ENCODE data around the gene AKT2.

The AKT2 gene

DNA sequence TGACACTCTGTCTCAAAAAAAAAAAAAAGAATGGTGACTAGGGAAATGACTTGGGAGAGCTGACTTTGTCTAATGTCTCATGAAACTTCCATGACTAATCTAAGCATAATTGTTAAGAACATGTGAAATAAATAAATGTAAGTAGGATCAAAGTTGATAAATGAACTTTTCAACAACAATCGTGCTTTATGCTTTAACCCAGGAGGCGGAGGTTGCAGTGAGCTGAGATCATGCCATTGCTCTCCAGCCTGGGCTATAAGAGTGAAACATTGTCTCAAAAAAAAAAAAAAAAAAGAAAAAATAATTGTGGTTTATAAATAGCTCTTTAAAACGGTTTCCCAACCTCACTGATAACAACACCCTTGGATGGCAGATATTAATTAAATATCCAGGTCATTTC is 12.9 kb upstream of the AKT2 start:
- no peak for DNase-seq

DNA sequence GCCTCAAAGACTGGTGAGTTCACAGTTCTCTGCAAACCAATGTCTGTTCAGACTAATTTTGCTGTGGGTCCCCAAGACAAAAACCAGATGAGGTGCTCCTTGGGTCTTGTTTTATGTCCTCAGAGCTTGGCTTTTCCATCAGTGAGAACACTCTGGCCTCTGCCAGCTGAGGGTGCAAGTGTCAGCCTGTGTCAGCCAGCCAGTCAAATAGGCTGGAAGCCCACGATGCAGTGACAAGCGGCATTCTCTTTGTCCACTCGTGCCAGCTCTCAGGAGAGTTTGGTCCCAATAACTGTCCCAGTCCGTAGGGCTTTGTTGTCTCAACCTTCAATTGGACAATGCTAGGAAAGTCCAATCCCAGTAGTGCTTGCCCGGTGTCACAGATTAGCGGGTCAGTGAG is 9.4 kb upstream of the AKT2 start:
- no peak for DNase-seq

DNA sequence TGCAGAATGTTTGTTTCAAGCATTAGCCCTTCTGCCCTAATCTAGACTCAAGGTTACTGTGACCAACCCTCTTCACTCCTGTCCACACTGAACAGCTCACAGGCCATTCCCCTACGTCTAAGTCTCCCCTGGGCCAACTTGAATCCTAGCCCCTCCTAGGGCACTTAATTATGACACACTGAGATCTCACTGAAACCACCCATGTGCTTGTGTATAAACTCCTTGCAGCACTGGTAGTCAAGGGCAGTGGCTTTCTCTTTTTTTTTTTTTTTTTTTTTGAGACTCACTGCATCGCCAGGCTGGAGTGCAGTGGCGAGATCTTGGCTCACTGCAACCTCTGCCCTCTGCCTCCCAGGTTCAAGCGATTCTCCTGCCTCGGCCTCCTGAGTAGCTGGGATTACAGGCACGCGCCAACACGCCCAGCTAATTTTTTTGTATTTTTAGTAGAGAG is 1.9 kb upstream of the AKT2 start:
- DNase-seq, result no peak

- DNase-seq, result no peak
These were observed 1.3 kb upstream of the AKT2 start for GRCh38 chr19:40286235-40286970.

DNA sequence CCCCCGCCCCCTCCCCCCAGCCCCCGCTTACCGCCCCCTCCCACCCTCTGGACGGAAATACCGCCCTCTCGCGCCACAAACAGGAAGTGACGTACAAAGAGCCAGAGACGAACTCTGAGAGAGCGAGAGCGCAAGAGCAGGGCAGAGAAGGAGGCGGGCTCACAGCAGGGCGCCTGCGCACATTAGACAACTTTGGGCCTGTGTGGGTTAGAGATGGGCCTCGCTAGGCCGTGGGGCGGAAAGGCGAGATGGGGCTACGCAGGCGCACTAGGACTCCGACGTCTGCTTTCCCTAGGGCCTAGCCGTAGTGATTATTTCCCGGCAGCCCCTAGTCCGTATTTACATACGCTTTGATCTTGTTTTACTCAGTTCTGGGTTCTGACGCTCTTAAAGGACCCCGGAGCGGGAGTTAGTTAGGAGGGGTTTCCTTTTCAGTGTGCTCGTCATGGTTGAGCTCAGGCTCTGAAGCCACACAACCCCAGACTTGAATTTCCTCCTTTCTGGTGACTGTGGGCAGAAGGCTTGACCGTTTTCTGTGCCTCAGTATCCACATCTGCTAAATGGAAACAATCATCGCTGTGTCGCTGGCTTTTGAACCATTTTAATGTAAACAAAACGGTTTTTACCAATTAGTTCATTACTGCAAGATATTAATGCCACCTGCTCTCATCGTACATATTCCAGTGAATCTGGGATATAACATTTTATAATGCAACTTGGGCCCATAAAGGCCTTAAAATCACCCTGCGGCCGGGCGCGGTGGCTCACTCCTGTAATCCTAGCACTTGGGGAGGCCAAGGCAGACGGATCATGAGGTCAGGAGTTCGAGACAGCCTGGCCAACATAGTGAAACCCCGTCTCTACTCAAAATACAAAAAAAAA is 449 bp upstream of the AKT2 start:
- peak; percentile 100 for DNase-seq

GRCh38 chr19:40284251-40284500 is 969 bp downstream of the AKT2 start:
- DNase-seq, result no peak

GRCh38 chr19:40283414-40284250 is 1.5 kb downstream of the AKT2 start:
- peak in 1 of 2 experiments; percentile 43 for DNase-seq

- no peak for DNase-seq
These were observed 2.2 kb downstream of the AKT2 start for GRCh38 chr19:40282920-40283319.

- DNase-seq, result no peak
These were observed 3.0 kb downstream of the AKT2 start for GRCh38 chr19:40282209-40282580.

- DNase-seq, result no peak
These were observed 3.5 kb downstream of the AKT2 start for GRCh38 chr19:40281381-40282208.

DNA sequence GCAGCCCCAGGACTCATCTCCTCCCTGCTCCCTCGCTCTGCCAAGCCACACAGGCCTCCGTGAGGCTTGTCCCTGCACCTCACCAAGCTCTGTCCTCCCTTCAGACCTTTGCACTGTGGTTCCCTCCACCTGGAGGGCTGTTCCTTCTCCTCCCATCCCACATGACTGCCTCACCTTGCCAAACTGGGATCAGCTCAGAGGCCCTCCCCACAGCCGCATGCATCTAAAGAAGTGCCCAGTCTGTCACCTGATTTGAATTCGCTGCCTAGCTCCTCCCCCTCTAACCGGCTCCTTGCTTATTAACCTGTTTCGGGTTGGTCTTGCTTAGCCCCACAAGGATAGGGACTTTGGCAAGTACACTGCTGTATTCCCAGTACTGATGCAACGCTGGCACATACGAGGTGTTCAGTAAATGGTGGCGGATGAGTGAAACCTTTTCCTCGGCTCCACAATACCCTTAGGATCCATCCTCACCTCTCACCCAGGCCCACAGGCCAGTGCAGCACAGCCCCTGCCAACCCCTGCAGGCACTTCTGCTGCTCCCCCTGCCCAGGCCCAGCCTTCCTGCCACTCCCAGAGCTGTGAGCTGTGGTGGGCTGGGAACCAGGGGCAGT is 4.4 kb downstream of the AKT2 start:
- DNase-seq, result peak; percentile 60 to 81

GRCh38 chr19:40279761-40280607 is 5.2 kb downstream of the AKT2 start:
- no peak for DNase-seq

DNA sequence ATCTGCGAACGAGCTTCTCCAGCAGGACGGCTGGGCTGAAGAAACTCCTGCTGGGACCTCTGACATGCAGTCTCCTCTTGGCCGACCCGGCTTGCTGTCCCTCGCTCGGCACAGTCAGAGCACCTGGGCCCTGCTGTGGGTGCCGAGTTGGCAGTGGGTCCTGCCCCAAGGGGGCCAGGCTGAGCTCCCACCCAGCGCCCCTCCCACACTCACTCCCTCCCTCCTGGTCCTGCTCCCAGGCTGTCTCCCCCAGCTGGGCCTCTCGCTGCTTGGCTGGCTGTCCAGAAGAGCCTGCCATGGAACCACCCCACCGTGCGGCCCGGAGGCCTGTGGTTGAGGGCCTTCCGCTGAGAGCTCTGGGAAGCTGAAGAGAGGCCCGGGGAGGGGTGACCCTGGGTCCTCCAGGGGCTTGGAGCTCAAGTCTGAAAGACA is 6.0 kb downstream of the AKT2 start:
- DNase-seq, result no peak

DNA sequence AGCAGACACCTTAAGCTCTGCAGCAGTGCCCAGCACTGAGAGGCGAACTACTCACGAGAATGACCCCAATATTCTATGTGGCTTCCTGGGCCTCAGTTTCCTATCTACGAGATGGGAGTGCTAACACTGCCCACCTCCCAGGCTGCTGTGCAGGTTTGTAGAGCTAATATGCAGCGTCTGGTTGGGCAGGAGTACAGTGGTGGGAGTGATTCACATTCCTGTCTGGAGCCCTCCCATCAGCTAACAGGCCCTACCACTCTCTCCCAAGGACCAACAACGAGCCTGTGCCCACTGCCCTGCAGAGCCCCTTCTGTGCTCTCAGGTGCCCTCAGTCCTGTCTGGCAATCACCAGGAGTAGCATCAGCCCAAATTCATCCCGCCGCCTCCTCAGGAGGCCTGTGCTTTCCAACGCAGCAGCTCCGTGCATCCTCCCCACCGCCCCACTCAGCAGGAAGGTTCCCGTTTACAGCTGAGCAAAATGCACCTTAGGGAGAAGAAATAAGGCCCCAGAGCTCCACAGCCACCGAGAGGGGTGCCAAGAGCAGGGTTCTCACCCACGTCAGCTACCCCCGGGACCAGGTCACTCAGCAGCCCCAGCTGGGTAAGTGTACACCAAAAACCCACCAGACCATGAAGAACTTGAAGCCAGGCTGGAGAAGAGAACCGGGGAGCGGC is 6.6 kb downstream of the AKT2 start:
- no peak for DNase-seq

- no peak for DNase-seq
These were observed 7.6 kb downstream of the AKT2 start for GRCh38 chr19:40277356-40278059.

DNA sequence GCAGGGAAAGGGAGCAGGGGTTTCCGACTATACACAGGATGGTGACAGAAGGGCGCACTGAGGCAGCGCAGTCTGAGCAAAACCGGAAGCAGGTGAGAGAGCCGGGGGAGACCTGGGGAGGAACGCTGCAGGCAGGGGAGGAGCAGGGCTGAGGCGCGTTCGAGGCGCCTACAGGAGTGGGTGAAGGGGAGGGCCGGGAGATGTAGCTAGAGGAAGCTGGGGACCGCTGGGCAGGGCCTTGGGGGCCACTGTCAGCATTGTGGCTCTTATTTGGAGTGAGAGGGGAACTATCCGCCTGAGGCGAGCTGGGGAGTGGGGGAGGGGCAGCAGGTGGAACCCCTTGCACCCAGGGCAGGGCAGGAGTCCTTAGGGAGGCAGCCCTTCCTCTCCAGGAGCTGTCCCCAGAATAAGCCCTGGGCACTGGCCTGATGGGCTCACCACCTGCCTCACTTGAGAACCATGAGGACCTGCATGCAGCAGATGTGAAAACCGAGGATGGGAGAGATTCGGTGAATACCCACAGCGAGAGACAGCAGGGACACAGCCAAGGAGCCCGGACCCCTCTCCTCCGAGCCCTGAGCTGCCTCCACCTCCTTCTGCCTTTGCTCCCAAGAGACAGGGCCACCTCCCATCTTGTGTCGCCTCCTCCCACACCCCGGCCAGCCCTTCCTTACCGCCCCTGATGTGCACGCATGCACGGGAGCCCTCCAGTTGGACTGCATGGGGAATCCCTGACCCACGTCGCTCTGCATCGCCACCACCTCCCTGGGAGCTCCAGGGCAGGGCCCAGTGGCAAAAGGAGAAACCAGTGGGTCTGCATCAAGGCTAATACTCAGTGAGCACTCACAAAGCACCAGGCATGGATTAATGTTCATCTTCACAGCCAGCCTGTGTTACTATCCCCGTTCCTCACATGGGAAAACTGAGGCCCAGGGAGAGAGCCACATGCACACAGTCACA is 10.3 kb downstream of the AKT2 start:
- DNase-seq, result peak in 1 of 2 experiments; percentile 50

- DNase-seq, result no peak
These were observed 11.4 kb downstream of the AKT2 start for GRCh38 chr19:40273469-40274360.

DNA sequence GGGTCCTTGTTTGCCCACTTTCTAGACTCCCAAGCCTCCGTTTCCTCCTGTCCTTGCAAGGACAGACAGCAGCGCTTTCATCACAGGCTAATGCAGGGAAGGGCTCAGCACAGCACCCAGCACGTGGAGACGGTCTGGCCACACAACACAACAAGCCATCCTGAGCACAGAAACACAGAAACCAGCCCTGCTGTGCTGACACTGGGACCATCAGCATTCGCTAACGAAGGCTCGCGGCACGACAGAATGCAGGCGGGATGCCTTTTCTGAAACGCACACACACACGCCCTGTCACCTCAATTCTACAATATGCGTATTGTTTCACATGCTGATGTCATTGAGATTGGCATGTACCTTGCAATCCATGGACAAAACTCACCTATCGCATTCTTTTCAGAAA is 12.9 kb downstream of the AKT2 start:
- no peak for DNase-seq

All from NCI-H526 (cell line).